ENCODE measurements around the gene KLHL5. TPM values are rescaled to one million over a fixed set of nuclear protein-coding genes. Genes with fewer than 3 reads are reported as not detected.

Gene KLHL5
- total RNA-seq, 1 donor from 2014 or later, result 19.9 TPM

DNA sequence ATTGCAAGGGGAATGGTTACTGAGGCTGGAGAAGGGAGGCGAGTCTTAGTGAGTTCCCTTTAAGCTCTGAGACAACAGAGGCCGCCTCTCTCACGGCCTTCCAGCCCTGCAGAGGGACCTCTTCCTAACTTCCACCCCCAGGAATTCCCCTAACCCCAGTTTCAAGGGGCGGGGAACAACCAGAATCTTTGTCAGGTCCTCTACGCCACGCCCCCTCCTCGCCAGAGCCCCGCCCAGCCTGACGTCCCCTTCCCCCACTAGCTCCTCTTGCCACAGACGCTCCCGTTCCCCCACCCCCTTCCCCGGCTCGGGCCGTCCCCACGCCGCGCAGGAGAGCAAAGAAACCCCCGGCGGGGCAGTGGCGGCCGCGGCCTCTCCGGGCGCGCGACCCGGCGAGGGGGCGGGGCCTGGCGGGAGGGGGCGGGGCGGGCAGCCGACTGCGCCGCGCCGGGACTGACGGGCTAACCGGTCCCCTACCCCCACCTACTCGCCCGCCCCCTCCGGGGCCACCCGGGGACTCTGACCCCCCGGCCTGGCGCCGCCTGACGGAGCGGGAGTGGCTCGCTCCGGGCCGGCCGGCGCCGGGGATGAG, 17.6 kb upstream of the KLHL5 start:
- peak; percentile 80 for DNase-seq

DNA sequence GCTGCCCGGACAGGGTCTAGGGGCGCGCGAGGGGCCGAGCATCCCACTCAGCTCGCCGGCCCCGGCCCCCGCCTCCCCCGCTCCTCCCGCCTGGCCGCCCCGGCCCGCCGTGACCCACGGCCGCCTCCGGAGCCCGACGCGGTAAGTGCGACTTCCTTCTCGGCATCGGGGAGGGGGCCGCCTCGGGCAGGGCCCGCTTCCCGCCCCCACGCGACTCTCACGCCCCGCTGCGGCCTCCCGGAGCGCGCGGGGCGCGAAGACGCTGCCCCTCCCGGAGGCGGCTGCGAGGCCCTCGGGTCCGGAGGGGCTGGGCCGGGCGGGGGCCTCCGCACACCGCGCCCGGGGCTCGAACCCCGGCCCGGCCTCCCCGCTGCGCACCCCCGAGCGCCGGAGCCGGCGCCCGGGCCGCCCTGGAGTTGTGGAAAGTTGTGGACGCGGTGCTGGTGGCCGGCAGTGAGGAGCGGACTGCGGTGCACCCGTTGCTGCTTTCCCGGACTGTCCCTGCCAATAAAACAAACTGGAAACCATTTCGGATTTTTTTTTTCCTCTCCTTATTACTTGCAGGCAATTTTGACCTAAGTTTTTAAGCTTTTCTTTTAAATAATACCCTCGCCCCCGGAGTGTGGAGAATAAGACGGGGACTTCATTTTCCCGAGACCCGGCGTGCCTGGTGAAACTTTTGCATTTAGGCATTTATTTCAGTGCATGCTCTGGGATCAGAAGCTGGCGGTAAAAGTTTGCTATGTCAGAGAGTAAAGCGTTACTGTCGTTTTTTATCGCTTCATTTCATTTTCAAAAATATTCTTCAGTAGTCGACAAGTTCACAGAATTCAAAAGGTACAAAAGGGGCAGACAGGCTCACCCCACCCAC, 16.8 kb upstream of the KLHL5 start:
- peak; percentile 23 for DNase-seq

DNA sequence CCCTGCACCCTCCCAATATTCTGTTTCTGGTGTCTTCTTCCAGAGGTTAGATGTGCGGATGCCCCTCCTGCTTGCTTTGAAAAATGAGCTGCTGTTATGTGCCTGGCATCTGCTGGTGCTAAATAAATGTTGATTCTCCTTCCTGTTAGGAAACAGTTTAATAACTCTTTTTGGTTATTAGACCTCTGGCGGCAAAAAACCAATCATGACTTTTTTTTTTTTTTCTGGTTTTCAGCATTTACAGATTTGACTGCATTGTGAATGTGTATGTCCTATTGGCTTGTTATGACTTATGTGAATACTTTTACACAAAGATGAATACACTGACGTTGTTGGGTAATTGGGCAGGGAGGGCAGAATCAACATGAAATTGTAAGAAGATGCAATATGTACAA, 16.2 kb upstream of the KLHL5 start:
- no peak for DNase-seq

DNA sequence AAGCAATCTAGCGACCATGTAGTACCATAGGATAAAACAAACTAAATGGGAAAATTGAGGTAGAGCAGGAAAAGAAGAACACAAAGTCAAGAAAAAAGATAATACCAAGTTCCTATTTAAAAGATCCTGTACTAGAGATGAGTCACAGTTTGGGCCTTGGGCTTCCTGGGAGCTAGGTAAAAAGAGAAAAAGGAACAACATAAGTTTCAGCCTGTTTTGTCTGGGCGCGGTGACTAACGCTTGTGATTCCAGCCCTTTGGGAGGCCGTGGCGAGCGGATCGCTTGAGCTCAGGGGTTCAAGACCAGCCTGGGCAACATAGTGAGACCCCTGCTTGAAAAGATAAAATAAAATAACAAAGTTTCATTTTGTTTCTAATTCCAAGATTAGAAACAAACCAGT, 15.8 kb upstream of the KLHL5 start:
- DNase-seq, result no peak

DNA sequence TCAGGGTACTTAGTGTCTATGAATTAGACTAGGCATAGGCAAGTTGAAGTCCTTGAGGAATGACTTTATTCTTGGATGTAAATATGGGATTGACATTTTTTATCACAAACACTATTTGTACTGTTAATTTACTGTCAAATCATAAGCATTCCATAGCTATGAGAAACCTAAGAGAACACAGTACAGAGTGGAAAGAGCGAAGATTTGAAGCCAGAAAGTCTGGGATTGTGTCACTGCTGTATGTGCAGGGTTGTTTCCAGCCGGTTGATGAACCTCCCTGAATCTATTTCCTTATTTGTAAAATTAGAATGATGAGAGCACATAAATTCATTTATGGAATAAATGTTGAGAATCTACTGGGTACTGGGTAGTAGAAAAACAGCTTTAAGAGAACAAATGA, 14.4 kb upstream of the KLHL5 start:
- DNase-seq, result peak; percentile 34

DNA sequence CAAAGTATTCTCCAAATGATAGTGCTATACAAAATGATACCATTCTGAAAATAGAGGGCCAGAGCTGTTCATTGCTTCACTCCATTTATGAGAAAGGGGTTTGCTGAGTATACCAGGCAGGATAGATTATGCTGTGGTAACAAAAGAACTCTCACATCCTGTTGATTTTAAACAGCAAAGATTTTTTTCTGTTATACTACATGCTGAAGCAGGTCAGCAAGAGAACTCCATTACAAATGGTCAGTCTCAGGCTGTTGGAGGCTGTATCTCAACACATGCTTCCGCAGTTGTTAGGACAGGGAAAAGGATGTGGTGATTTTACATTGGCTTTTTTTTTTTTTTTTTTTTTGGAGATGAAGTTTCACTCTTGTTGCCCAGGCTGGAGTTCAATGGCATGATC, 13.7 kb upstream of the KLHL5 start:
- DNase-seq, result no peak

DNA sequence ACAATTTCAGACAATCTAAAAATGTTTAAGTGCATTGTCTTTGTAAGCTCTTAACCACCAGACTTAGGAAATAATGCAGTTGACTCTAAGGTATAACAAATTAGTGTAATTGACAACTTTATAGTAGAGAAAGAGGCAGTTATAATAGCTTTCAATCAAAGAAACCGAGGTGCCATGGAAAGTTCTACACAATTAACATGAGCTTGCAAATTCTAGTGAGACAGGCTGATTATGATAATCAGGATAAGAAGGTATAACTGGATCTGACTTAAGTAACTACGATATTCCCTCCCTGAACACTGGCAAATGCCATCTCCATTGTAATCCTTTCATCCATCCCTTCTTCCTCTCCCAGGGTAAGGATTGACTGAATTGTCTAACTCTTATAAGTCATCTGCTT, 11.4 kb upstream of the KLHL5 start:
- no peak for DNase-seq

DNA sequence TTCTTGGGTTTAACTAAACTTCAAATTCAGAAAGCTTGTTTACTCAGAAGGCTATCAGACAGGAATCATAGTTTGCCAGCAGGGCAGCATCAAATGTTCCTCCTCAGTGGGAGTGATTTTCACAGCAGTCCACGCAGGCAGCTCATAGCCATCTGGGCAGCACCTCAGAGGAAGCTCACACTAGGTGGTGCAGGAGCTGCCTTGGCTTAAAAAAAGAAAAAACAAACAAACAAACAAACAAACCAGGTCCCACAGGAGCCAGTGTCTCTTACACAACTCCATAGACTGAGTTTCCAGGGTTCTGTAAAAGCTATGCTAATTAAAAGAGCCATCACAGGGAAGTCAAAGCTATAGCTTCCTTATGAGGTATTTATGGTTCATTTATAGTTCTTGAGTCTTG, 10.5 kb upstream of the KLHL5 start:
- DNase-seq, result no peak

DNA sequence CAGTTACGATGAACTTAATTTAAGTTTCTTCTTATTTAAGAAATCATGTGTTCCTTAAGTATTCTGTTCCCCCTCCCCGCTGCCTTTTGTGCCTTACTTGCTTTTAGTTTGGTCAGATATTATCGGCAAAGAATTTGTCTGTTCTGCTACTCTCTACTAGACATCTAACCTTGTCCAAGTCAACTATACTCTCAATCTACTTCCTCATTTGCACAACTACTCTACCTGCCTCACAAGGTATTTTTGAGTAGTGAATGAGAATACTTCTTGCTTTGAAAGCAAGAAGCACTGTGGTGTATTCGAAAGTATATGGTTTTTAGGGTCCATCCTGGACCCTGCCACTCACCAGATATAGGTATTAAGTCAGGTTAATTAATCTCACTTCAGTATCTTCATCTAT, 8.0 kb upstream of the KLHL5 start:
- DNase-seq, result no peak

DNA sequence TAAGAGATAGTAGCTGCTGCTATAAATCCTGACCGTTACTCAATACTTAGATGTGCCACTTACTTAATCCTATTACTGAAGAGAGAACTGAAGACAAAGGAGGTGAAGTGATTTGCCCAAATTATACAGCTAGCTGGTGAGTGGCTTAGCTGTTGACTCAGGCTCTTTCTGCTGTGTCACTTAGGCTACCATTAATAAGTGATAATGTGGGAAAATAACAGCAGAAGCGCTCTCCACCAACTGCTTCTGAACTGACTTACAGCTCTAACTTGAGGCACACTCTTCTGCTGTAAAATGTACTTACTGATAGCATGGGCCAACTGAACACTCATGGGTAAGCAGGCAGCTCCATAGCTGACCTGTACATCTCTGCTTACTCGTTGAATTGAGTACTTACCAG, 7.5 kb upstream of the KLHL5 start:
- no peak for DNase-seq

DNA sequence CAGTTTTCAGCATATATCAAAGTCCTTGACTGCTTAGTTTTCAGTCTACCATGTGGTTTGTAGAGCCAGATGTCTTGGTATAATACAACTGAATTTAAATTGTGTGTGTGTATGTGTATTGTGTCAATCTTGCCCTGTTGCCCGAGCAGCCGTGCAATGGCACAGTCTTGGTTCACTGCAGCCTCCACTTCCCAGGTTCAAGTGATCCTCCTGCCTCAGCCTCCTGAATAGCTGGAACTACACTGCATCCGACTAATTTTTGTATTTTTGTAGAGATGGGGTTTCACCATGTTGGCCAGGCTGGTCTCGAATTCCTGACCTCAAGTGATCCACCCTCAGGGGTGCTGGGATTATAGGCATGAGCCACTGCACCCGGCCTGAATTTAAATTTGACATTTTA, 6.0 kb upstream of the KLHL5 start:
- DNase-seq, result no peak

DNA sequence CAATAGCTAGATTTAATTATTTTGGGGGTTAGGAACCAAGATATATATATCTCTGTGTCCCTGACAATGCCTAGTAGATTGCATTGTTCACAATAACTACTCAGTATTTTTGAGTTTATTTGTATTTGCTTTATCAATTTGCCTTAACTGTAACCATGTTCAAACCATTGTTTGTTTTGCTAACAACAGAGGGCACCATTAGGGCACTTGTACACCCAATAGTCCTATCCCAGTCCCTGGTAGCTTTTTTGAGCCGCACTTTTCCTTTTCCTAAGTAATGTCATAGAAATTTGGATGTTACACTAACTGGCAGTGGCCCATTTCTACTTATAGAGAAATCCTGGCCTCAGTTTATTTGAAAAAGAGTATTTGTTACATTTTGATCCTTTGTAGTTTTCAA, 575 bp upstream of the KLHL5 start:
- DNase-seq, result no peak

DNA sequence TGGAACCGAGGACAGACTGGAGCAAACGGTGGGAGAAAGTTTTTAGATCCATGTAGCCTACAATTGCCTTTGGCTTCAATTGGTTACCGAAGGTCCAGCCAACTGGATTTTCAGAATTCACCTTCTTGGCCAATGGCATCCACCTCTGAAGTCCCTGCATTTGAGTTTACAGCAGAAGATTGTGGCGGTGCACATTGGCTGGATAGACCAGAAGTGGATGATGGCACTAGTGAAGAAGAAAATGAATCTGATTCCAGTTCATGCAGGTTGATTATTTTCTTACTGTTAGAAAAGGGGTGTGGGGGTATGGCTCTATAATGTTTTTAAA, 702 bp downstream of the KLHL5 start:
- no peak for DNase-seq

DNA sequence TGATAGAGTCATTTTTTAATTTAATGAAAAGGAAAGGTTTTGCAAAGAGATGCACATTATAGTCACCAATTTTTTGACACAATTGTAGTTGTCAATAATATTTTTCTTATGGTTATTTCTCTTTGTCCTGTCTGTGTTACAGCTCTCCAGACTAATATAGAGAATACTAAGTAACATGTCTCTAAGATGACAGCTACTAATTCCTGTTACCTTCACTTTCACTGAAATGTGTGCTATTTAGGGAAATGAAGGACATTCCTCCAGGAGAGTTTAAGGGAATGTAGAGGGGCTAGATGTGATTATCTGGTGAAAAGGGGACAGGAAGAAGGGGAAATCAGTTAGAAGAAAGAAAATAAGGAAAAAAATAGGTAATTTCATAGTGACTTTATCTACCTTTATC, 1.4 kb downstream of the KLHL5 start:
- no peak for DNase-seq

DNA sequence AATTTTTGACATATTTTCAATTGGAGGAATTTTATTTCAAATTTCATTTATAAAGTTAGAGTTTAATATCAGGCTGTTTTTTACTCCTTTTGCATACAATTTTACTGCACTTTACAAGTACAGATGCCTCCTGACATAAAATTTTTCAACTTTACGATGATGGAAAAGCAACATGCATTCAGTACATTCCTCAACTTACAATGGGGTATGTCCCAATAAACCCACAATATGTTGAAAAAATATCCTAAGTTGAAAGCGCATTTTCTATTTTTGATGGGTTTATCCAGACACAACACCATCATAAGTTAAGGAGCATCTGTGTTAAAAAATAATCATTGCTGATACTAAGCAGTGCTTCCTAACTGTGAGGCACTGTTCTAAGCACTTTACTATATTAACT, 4.3 kb downstream of the KLHL5 start:
- DNase-seq, result no peak

DNA sequence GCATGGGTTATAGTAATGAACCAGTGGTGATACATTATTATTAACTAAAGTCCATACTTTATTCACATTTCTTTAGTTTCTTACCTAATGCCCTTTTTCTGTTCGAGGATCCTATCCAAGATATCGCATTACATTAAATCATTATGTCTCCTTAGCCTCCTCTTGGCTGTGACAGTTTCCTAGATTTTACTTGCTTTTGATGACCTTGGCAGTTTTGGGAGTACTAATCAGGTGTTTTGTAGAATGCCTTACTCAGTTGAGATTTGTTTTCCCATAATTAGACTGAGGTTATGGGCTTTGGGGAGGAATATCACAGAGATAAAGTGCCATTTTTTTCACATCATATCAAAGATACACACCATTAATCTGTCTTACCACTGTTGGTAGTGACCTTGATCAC, 5.0 kb downstream of the KLHL5 start:
- no peak for DNase-seq

DNA sequence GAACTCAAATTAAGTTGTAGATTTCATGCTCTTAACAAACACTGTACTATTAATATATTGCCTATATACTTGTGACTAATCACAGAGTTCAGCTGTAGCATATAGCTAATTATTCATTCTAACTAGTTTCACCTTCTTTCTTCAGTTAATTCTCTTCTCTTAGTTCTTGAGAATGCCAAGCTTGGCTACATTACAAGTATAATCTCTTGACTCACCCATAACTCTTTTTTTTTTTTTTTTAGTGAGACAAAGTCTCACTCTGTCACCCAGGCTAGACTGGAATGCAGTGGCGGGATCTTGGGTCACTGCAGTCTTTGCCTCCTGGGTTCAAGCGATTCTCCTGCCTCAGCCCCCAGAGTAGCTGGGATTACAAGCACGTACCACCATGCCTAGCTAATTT, 5.4 kb downstream of the KLHL5 start:
- DNase-seq, result no peak

DNA sequence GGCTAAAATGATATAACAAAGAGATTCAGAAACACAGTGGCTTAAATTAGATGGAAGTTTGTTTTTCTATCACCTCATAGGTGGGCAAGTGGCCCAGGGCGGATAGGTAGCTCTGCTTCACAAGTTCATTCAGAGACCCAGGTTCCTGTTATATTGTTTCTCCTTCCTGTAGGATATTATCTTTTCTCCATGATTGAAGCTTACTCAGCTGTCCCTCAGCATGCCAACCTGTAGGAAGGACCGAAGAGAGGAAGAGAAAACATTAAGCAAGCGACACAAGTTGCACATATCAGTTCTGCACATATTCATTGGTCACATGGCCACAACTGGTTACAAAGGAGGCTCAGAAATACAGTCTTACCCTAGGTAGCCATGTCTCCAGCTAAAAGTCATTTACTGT, 6.9 kb downstream of the KLHL5 start:
- no peak for DNase-seq

DNA sequence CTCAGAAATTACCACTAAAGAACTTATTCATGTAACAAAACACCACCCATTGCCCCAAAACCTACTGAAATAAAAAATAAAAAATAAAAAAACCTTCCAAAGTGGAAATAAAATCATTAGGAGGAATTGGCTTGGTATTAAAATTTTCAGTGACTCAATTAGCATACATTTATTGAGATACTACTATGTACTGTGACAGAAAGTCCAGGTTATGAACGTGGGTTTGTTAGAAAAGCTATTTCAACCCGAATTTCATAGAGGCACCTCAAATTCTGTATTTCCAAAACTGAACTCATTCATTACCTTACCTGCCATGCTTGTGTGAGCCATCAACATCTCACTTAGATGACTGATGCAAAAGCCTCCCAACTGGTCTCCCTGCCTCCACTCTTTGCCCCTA, 16.8 kb downstream of the KLHL5 start:
- DNase-seq, result no peak

DNA sequence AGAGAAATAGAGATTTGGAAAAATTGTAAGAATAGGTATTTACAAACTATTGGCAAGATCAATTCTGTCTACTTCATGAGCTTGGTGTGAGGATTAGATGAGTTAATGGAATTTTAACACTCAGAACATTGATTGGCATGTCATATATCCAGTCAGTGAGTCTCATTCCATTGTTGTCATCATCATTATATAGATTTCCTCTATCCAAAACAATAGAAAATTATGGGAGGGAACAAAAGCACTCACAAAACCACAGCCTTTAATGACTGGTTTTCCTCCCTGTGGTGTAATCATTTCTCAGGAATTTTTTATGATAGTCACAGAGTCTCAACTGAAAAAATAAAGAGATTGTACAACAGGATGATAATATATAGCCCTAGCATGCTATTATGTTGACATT, 21.1 kb downstream of the KLHL5 start:
- DNase-seq, result no peak

DNA sequence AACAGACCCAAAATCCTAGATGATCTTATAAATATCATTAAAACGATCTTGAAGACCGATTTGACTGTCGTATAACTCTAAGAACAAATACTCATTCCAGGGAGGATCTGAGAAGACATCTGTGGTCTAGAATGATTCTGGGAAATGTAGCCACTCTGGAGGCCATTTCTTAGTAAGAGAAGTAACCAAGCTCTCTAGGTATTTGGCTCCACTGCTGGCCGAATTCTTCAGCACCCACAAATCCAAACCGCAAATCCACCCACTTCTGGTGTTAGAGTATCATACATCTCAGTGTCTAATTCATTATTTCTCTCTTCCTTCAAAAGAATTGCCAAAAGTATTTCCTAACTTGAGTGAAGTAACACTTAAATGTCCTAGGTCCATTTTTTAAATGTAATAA, 23.9 kb downstream of the KLHL5 start:
- no peak for DNase-seq

DNA sequence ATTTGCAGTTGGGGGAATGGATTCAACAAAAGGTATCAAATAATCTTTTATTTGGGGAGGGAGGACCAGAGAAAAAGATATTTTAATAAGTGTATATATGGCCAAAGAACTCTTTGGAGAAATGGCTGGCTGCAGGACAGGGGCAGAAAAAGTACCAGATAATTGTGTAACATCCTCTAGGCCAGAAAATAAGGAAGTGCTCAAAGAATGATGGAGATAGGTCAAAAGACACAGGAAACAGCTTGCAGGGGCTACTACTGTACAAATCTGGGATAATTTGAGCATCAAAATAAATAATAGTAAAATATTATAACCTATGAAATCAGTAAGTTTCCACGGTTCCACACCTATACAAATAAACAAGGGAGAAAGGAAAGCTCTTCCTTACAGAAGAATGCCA, 34.8 kb downstream of the KLHL5 start:
- no peak for DNase-seq

DNA sequence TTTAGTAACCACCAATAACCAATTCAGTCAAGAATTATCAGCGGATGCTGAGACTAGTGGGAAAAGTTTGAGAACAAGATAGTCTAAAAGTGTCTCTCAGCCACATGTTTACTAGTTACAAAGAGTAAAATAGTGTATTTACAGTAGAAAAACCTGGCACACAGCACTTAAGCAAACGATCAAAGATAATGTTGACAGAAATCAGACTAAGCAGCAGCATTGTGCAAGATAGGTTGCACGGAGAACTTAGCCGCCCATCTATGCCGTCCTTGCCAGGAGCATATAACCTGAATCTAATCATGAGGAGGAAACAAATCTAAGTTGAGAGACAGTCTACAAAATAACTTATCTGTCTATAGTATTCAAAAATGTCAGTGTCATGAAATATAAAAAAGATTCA, 35.3 kb downstream of the KLHL5 start:
- no peak for DNase-seq

DNA sequence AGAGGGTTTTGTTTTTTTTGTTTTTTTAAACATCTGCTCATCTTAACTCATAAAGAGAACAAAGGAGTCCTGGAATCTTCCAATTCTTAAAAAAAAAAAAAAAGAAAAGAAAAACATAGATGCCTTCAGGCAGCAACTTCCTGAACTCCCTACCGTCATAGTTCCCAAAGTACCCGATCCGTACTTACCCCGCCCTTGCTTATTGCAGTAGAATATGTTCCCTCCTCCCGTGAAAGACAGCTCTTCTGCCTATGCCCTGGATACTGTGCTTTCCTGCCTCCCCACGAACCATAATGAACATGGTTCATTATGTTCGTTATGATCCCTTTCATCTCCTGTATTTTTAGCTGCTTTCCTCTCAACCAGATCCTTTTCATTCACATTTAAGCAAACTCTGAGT, 40.3 kb downstream of the KLHL5 start:
- no peak for DNase-seq

DNA sequence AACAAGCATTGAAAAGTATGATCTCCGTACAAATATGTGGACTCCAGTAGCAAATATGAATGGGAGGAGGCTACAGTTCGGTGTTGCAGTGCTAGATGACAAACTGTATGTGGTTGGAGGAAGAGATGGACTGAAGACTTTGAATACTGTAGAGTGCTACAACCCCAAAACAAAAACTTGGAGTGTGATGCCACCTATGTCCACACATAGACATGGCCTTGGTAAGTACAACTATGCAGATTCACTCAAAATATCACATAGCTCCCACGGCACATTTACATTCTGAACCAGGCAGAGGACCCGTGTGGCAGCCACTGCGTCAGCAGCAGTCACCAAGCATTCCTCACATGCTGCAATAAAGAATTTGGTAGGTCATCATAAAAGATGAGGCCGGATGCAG, 41.3 kb downstream of the KLHL5 start:
- DNase-seq, result no peak
